Esophagus muscularis mucosa (tissue), 4 donors: ENCODE measurements around the gene QSER1. TPM values are rescaled to one million over a fixed set of nuclear protein-coding genes. Genes with fewer than 3 reads are reported as not detected.

Experiments used
- DNase-seq: peaks from one replicate; pipeline ENCODE4 v3.0.0-alpha.2; 2017; ENCODE audit errors: extremely low spot score
- H3K27ac ChIP-seq, 4 donors: fragments of 200-600 bp; sonication (generic); replicated peaks in 1 of 4; 1 replicate in 3 of 4; 2 replicates in 1 of 4; pipeline ENCODE4 v1.5.1; 2016 to 2019; ENCODE audit warnings: mild to moderate bottlenecking in 1 of 4
- H3K27me3 ChIP-seq, 4 donors: fragments of 200-600 bp; sonication (generic); one replicate each; pipeline versions ENCODE4 v1.5.1 to v1.6.0; 2016 to 2019
- H3K36me3 ChIP-seq, 4 donors: fragments of 200-600 bp; sonication (generic); one replicate each; pipeline ENCODE4 v1.5.1; 2016 to 2019
- H3K4me1 ChIP-seq, 4 donors: fragments of 200-600 bp; sonication (generic); one replicate each; pipeline ENCODE4 v1.5.1; 2016 to 2019
- H3K4me3 ChIP-seq, 4 donors: fragments of 200-600 bp; sonication (generic); 1 replicate in 2 of 4; 2 replicates in 2 of 4; pipeline ENCODE4 v1.5.1; 2016 to 2019; ENCODE audit warnings: mild to moderate bottlenecking in 4 of 4, moderate library complexity in 1 of 4
- H3K9me3 ChIP-seq, 4 donors: fragments of 200-600 bp; sonication (generic); 1 replicate in 3 of 4; 2 replicates in 1 of 4; pipeline ENCODE4 v1.5.1; 2016 to 2019
- CTCF ChIP-seq, 3 experiments: fragments of 200-600 bp in 2 of 3; fragments of 450-650 bp in 1 of 3; sonication (generic) in 2 of 3; IDR thresholded peaks; one replicate each; pipeline ENCODE4 v1.5.1; 2017 to 2019; ENCODE audit warnings: antibody characterized with exemption in 3 of 3, mild to moderate bottlenecking in 2 of 3, moderate library complexity in 1 of 3
- EP300 ChIP-seq: sonication (generic); formaldehyde crosslinking; IDR thresholded peaks from one replicate; pipeline ENCODE4 v1.6.1; 2017; ENCODE audit warnings: antibody characterized with exemption
- POLR2A ChIP-seq: fragments of 450-650 bp; IDR thresholded peaks from one replicate; pipeline ENCODE4 v1.6.1; 2017; ENCODE audit warnings: antibody characterized with exemption, moderate library complexity, mild to moderate bottlenecking, low read depth
- POLR2AphosphoS5 ChIP-seq, 2 donors: sonication (generic); formaldehyde crosslinking; IDR thresholded peaks; one replicate each; pipeline ENCODE4 v1.6.1; 2017; ENCODE audit warnings: antibody characterized with exemption in 2 of 2
- WGBS: methylation state at CpG from one replicate; pipeline ENCODE4 v1.1.5; 2018; 5-methylcytosine and 5-hydroxymethylcytosine counted together
- intact Hi-C: fragments of 100-400 bp; cut with DNase I; formaldehyde crosslinking; loops from one replicate; pipeline ENCODE4 v1.15.1; 2023
- total RNA-seq, 4 donors: library from RNA; depleted of rRNA; stranded (reverse); fragments of >200 nt; gene quantifications; one replicate each; pipeline versions ENCODE4 v1.1.0 to v1.2.1, GENCODE V29; 2016

Gene QSER1
- total RNA-seq, 4 donors from 2014 or later = 18.9 to 23.7 (median 21.9) TPM

- WGBS = 67% methylated on average over 4 of the region's 4 CpGs
- Histone ChIP-seq H3K4me1 (peaks cover 0 to 6% (median 0%) of the 10 kb centered on the region in 4 donors), H3K27me3 (no peaks in the 10 kb centered on the region), H3K36me3 (no peaks in the 10 kb centered on the region), H3K4me3 (no peak overlapping the region), H3K27ac (no peak overlapping the region), H3K9me3 (no peaks in the 10 kb centered on the region)
- intact Hi-C loops = no loop called here
- TF ChIP-seq CTCF (IDR thresholded peaks at IDR 0.05) = no peak
- no peak for TF ChIP-seq POLR2AphosphoS5 (IDR thresholded peaks at IDR 0.05)
- no peak for TF ChIP-seq EP300
- no peak for TF ChIP-seq POLR2A
- no peak for DNase-seq
Measured at GRCh38 chr11:32919338-32919737, 26.7 kb downstream of the QSER1 start.

- intact Hi-C loops = no loop called here
- Histone ChIP-seq H3K27me3 (no peaks in the 10 kb centered on the region), H3K36me3 (no peaks in the 10 kb centered on the region), H3K27ac (no peak overlapping the region), H3K4me3 (no peak overlapping the region), H3K4me1 (peaks cover 0 to 6% (median 0%) of the 10 kb centered on the region in 4 donors), H3K9me3 (no peaks in the 10 kb centered on the region)
- DNase-seq = no peak
- WGBS = 98% methylated on average over 1 of the region's 1 CpG
- no peak for TF ChIP-seq CTCF (IDR thresholded peaks at IDR 0.05)
Measured at GRCh38 chr11:32920570-32920969, 28.0 kb downstream of the QSER1 start.

GRCh38 chr11:32921204-32921603 is 28.6 kb downstream of the QSER1 start:
- DNase-seq = no peak
- Histone ChIP-seq H3K27ac (no peak overlapping the region), H3K9me3 (no peaks in the 10 kb centered on the region), H3K4me1 (peaks cover 0 to 6% (median 0%) of the 10 kb centered on the region in 4 donors), H3K4me3 (no peak overlapping the region), H3K27me3 (no peaks in the 10 kb centered on the region), H3K36me3 (no peaks in the 10 kb centered on the region)
- TF ChIP-seq POLR2A (no peak), CTCF (IDR thresholded peaks at IDR 0.05) (no peak), EP300 (no peak), POLR2AphosphoS5 (IDR thresholded peaks at IDR 0.05) (no peak)
- intact Hi-C loops = no loop called here
- 66% methylated on average over 1 of the region's 1 CpG for WGBS

GRCh38 chr11:32931606-32932005 is 39.0 kb downstream of the QSER1 start:
- intact Hi-C loops = no loop called here
- no peak for DNase-seq
- Histone ChIP-seq H3K36me3 (peaks cover 16 to 55% (median 40%) of the 10 kb centered on the region in 4 donors), H3K27ac (no peak overlapping the region), H3K4me3 (no peak overlapping the region), H3K27me3 (no peaks in the 10 kb centered on the region), H3K9me3 (no peaks in the 10 kb centered on the region), H3K4me1 (no peaks in the 10 kb centered on the region)
- TF ChIP-seq EP300 = no peak
- no peak for TF ChIP-seq POLR2AphosphoS5 (IDR thresholded peaks at IDR 0.05)
- TF ChIP-seq POLR2A = no peak
- TF ChIP-seq CTCF (IDR thresholded peaks at IDR 0.05) = no peak
- WGBS = 90% methylated on average over 1 of the region's 1 CpG

- Histone ChIP-seq H3K27me3 (no peaks in the 10 kb centered on the region), H3K4me3 (no peak overlapping the region), H3K36me3 (peaks cover 16 to 58% (median 42%) of the 10 kb centered on the region in 4 donors), H3K27ac (no peak overlapping the region), H3K9me3 (no peaks in the 10 kb centered on the region), H3K4me1 (no peaks in the 10 kb centered on the region)
- no peak for DNase-seq
- WGBS = 98% methylated on average over 3 of the region's 3 CpGs
- TF ChIP-seq CTCF (IDR thresholded peaks at IDR 0.05) = no peak
- TF ChIP-seq POLR2A = no peak
- no peak for TF ChIP-seq EP300
- TF ChIP-seq POLR2AphosphoS5 (IDR thresholded peaks at IDR 0.05) = no peak
- intact Hi-C loops = no loop called here
Measured at GRCh38 chr11:32932196-32932595, 39.6 kb downstream of the QSER1 start.
